GM13976 (cell line): ENCODE data around the gene DRD4.

ENCODE experiments used
- DNase-seq: peaks from one replicate; pipeline ENCODE4 v3.0.0; 2012; ENCODE audit warnings: low spot score
- in situ Hi-C: fragments of 300-500 bp; cut with MboI; formaldehyde crosslinking; loops from one replicate; pipeline ENCODE4 v1.12.0; 2022; ENCODE audit warnings: low sequenced_read_pairs, mixed read lengths, inconsistent platforms; ENCODE audit not compliant: unreplicated experiment
- TF ChIP-seq, protein P1 (sequence below): IDR thresholded peaks from 2 replicates; pipeline ENCODE4 v1.5.1; 2012; ENCODE audit warnings: borderline replicate concordance, mild to moderate bottlenecking; ENCODE audit not compliant: insufficient read depth; ENCODE audit errors: extremely low read depth, missing control alignments, control extremely low read depth

Gene DRD4

DNA sequence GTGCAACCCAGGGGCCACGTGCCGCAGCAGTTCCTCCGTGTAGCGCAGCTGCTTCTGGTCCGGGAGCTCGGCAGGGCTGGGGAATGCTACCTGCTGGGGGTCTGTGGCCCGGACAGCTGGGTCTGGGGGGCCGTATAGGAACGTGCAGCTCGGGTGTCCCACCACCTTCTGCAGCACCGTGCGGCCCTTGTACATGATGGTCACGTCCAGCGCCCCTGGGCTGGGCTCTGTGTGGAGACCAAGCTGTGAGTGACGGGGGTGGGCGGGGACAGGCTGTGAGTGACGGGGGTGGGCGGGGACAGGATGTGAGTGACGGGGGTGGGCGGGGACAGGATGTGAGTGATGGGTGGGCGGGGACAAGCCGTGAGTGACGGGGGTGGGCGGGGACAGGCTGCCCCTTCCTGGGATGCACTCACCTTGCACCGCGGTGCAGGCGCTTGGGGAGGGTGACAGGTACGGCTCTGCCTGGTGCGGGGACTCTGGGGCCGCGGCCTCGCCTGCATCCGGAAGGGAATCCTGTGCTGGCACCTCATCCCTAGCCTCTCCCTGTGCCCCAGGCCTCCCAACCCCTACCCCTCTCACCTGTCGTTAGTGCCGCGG lies 23.6 kb upstream of the DRD4 start:
- in situ Hi-C loops: no loop called here
- TF ChIP-seq, protein P1, sequence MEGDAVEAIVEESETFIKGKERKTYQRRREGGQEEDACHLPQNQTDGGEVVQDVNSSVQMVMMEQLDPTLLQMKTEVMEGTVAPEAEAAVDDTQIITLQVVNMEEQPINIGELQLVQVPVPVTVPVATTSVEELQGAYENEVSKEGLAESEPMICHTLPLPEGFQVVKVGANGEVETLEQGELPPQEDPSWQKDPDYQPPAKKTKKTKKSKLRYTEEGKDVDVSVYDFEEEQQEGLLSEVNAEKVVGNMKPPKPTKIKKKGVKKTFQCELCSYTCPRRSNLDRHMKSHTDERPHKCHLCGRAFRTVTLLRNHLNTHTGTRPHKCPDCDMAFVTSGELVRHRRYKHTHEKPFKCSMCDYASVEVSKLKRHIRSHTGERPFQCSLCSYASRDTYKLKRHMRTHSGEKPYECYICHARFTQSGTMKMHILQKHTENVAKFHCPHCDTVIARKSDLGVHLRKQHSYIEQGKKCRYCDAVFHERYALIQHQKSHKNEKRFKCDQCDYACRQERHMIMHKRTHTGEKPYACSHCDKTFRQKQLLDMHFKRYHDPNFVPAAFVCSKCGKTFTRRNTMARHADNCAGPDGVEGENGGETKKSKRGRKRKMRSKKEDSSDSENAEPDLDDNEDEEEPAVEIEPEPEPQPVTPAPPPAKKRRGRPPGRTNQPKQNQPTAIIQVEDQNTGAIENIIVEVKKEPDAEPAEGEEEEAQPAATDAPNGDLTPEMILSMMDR: no peak
- peak; percentile 83 for DNase-seq

DNA sequence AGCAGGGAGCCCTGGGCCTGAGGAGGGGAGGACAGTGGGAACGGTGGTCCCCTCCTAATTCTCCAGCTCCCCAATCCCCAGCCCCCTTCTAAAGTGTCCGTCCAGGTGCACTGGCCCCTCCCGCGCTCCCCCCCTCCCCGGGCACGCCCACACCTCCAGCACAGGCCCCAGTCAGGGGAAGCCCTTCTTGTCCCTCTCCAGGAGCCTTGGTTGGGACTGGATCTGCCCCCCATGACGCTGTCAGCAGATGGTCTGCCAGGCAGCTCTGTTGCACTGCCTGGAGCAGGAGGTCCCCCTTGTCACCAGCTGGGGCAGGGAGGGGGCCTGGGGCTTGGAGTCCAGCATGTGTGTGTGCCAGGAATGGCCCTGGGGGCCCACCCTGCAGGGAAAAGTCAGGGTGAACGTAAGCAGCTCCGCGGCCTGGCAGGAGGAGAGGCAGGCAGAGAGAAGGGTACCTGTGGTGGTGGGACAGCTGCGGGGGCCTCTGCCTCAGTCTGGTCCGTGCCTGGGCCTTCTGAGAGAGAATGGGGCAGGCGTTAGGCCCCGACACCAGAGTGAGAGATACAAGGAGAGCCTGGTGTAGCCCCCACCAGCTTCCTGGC lies 22.9 kb upstream of the DRD4 start:
- in situ Hi-C loops: no loop called here
- no peak for DNase-seq
- TF ChIP-seq, protein P1: no peak

DNA sequence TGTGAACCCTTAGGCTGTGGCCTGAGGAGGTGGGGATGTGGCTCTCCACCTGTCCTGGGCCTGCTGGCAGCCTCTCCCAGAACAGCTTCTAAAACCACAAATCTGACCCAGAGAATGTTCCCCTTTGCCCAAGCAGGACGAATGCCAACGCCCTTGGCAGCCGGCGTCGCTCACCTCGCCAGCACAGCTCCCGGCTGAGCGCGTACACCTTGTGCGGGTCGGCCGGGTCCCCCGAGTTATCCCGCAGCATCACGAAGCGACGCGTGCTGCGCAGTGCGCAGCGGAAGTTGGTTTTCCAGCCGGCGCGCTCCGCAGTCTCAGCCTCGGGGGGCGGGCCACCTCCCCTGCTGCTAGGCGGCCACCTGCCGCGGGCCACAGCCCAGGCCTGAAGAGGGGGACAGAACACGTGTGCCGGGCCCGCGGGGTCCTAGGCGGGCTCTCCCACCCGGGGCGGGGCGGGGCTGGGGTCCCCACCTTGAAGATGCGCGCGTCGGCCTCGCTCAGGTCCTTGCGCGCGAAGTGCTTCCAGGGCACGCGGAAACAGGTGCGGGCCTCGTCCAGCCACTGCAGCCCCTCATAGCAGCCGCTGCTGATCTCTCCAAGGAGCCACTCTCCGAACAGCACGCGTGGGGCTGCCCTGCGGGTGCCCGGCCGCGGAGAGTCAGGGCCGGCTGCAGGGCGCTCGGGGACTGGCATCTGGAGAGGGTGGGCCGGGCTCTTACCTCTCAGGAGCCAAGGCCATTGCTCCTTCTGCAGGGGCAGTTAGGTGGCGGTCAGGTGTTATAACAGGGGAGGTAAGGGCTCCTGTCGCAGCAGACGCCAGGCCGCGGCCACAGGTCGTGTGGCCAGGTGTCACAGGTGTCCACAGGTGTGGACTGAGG lies 22.2 kb upstream of the DRD4 start:
- DNase-seq: no peak
- in situ Hi-C loops: no loop called here
- TF ChIP-seq, protein P1: no peak

DNA sequence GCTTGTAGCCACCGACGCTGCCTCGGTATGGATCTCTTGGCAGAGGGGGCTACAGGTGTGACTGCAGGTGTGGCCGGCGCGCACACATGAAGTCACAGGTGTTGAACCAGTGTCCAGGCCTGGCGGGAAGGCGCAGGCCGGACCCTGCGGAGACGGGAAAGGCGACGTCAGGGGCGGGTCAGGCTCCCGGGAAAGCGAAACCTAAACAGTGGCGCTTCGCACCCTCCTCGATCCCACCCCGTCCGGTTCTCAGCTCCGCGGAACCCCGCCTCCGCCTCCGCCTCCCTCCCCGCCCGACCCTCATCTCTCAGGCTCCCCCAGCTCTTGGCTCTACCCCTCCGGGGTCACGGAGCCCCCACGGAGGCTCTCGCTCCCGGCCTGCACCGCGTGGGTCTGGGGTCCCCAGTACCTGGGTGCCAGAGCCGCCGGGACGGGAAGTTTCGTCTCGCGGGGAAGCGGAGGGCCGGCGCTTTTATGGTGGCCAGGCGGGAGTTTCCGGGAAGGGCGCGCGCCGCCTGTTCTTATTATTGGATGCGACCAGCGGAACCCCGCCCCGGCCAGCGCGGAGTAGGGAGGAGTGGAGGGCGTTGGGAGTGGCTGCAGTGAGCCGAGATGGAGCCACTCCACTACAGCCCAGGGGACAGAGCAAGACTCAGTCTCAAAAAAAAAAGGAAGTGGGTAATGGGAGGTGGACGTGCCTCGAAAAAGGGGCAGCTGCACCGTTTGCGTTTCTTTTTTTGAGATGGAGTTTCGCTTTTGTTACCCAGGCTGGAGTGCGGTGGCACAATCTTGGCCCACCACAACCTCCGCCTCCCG lies 21.4 kb upstream of the DRD4 start, which contains the start of gene IRF7:
Gene IRF7 (minus strand): TSS at position 447 of the 816 bp plus-strand sequence. CDS start 586 bp downstream, outside the sequence.
- peak; percentile 96 for DNase-seq
- TF ChIP-seq, protein P1: no peak
- in situ Hi-C loops: no loop called here

DNA sequence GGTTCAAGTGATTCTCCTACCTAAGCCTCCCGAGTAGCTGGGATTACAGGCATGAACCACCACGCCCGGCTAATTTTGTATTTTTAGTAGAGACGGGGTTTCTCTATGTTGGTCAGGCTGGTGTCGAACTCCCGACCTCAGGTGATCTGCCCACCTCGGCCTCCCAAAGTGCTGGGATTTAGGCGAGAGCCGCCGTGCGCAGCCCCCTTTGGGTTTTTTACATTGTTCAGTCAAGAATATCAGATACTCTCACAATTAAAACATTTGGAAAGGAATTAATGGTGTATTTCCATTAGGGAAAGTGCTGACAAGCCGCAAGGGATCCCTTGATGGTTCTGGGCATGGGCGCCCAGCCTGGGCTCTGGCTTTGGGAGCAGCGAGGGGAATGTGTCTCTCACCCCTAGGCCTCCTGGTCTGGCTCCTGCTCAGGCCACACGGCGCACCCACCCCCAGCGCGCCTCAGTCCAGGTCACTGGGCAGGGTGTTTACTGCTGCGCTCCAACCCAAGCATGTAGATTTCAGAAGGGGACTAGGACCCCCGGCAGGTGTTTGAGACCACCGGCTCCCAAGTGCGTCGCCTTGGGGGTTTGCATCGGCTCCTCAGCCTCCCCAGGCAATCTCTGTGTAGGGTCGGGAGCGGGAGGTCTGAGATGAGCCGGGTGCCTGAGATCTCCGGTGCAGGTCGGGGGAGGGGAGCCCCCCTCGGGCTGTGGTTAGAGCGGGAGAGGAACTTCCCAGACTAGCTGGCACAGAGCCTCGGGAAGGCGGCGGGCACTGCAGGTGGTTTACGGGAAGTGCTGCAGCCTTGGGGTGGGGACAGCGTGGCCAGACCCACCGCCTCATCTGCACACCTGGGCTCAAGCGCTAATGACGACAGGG lies 20.5 kb upstream of the DRD4 start:
- in situ Hi-C loops: no loop called here

More for the DNA sequence above, 20.5 kb upstream of the DRD4 start:
- TF ChIP-seq, protein P1: no peak
- DNase-seq: no peak
